IPS-NIHi7 (cell line): ENCODE measurements around the gene ARFIP1.

Experiments used
- DNase-seq: peaks from one replicate; pipeline ENCODE4 v3.0.0; 2012; ENCODE audit warnings: mixed read lengths; ENCODE audit errors: extremely low spot score

ARFIP1 gene

DNA sequence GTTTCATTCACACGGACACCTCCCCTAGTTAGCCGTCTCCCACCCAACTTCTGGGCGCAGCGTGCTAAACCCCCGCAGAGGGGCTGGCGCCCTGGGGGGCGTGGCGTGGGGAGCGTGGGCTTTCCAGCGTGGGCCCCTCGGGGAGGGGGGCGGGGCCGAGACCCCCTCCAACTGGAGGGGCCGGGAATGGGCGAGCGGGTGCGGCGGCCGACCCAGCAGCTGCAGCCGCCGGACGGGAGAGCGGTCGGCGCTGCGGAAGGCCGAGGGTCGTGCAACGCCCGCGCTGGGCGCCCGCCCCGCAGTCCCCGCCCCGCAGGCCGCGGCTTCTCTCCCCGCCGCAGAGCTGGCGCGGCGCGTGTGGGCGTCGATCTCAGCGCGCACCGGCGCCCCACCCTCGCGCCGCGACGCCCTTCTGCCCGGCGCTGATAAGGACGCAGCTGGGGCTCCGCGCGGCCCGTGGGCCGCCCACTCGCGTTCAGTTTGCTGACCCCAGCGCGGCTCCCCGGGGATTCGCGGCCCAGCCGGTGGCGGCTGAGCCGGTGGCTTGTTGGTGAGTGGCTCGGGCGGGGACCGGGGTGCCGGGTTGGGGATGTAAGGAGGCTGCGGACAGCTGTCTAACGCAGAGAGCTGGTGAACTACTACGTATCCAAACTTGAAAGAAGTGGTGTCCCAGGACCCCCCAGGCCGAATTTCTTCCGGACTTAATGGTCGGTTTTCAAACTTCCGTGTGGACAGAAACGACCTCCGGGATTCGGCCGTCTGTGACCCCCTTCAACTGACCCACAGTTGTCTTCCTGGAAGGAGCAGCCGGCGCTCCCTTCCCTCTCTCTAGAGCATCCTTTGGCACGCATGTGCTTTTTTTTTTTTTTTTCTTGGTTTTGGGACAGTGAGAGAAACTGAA, 157.8 kb downstream of the ARFIP1 start:
- peak; percentile 18 for DNase-seq

DNA sequence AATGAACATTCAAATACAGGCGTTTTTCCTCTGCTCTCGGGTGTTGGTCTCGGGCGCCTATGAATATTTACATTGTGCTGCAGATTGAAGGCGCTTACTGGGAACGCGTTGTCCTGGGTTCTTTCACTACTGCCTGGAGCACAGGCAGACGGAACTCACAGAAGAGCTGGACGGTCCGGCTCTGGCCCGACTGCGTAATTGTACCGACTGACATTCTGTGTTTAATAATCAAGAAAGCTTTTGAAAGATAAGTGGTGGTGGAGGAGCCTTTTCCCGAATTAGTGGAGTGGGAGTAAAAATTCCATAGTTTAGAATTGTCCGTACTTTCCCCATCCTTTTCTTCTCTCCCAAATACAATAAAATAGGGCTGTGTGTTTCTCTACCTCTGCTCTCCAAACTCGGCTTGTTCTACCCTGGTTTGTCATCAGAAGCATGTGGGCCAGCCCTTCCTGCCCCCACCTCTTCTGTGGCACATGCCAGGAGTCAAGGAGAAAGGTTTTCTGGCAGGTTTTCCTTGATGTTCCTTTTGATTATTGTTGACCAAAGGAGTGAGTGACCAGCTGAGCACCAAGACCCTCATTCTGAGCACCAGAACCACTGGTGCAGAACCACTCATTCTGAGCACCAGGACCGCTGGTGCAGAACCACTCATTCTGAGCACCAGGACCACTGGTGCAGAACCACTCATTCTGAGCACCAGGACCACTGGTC, 158.6 kb downstream of the ARFIP1 start:
- DNase-seq, result no peak

DNA sequence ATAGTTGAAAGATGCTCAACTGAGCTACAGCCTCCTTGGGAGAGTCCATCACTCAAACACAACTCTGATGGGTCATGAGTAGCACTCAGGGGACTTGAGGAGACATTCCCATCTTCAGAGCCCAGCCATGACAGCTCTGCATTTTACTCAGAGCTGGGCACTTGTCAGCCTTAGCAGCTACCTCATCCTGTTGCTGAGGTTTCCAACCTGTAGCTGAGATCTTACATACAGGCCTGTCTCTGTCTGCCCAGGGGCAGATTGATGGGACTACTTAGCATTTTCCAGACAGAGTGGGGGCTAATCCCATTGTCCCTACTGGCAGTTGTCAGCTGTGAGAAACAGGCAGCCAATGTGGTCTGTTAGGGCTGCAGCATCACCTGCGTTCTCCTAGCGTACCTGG, 159.9 kb downstream of the ARFIP1 start:
- DNase-seq, result no peak

DNA sequence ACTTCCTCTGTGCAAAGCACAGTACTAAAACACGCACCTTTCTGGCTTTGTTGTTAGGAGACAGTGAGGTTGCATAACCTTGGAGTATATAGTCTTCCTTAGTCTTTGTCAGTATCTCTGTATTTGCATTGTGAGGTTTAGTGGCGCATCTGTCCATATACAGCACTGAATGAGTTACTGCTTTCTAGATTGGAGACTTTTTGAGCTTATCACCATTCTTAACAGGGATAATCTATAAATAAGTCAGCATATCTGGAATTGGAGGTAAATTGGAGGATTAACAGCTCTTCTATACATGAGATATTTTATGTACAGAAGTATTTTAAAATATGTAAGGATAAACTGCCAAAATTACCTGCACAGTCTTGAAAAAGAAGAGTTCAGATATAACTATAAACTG, 160.7 kb downstream of the ARFIP1 start:
- no peak for DNase-seq

DNA sequence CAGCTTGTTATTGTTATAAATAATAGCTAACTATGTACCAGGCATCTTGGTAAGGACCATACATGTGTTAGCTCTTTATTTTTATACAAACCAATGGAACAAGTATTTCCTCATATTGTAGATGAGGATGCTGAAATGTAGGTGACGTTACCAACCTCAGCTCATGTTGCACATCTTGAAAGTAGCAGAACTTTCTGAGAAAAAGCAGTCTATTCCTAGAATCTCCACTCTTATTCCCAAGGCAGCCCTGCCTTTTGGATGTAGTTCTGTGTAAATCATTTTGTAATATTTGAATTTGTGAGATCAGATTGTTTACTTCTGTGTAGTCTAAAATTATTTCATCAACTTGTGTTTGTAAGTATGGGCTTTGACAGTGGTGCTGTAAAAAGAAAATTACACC, 161.7 kb downstream of the ARFIP1 start:
- DNase-seq, result no peak

DNA sequence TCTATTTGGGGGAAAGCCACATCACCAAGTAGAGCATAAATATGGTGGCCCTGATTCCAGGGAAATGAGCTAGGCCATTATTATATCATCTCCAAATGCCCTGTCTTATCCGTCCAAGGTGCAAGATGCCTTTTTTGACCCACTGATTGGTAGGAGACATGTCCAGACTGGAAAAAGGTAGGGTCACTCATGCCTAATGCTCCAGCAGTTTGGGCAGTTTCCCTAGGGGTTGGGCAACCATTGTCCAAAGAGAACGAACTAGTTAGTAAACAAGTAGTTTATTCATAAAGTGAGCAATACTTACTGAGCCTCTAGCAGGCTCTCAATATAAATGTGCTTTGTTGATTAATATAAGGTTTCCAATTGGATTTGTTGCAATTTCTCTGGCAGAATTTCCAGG, 162.6 kb downstream of the ARFIP1 start:
- DNase-seq, result no peak

DNA sequence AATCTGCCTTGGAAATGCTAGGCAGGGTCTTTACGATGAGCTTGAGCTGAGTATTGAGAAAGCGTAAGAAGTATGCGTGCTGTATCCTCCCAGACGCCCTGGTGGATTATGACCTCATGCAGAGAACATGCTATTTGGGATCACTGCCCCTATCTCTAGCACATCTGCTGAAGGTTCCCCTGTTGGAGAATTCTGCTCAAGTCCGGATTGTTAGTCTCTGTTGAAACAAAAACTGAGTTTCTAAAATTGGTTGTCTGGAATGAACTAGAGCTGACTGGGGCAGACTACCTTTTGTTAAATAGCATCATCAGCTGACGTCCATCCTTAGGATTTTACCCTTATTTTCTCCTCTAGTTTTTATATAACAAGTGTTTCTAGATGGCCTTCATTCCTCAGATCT, 163.9 kb downstream of the ARFIP1 start:
- DNase-seq, result no peak

DNA sequence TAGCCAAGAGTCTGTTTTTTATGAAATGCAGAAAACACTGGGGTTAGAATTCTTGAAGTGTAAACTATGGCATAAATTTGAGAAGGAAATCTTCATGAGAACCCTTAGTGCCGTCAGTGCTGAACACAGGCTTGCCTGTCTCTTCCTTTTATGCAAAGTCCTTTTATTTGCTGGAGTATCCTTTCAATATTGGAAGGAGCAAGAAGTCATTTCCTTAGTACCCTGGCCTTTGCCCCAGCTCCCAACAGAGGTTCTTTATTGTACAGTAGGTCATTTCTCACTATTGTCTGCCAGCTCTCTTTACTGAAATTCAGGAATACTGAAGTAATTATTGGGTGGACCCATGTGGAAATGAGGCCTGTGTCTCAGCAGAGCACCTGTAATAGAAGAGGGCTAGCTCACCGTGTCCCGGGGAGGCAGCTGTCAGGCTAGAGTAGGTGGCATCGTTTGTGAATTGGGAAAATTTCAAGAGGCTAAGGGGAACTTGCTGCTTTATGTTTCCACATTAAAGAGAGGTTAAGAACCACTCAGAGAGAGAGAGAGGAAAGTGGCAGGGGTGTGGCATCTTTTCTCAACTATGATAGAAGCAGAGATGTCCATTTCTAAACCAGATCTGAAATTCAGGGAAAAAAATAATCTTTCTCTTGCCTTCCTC, 165.0 kb downstream of the ARFIP1 start:
- no peak for DNase-seq

DNA sequence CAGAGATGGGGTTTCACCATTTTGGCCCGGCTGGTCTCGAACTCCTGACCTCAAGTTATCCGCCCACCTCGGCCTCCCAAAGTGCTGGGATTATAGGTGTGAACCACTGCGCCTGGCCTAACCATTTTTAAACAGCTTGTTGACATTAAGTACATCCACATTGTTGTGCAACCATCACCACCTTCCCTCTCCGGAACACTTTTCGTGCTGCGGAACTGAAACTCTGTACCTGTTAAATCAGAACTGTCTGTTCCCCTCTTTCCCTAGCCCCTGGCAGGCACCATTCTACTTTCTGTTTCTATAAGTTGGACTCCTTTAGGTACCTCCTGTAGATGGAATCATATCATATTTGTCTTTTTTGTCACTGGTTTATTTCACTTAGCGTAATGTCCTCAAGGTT, 165.9 kb downstream of the ARFIP1 start:
- DNase-seq, result no peak

DNA sequence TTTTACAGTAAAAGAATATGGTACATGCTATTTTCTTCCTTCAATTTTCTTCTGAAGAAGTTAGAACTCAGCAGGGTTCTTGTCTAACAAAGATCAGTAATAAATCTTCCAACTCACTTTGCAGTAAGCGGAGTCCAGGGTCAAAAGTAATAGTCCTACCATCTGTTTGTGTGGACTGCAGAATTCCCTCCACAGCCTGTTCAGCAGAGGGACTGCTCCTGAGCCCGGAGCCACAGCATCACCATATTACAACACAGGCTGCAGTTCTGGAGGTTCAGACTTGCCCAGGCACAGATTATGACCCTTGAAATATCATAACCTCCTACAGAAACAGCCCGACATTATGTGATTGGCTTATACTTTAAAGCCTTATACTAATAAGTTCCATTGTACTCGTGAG, 166.7 kb downstream of the ARFIP1 start:
- DNase-seq, result no peak

DNA sequence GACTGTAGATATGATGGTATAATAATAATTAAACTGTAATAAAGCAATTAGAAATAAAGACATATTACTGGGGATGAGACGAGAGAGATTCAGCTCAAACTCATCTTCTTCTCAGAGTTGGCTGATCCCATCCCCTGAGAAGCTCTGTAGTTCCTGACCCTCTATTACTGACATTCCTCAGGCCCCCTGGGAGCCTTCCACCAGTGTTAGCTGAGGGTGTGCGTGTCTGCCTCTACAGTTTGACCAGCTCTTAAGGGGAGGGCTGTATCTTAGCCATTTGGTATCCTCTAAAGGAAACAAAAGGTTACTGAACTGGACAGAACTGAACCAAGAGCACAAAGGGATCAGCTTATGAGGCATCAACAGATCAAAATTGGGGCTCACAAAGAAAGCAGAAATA, 167.6 kb downstream of the ARFIP1 start:
- DNase-seq, result no peak

DNA sequence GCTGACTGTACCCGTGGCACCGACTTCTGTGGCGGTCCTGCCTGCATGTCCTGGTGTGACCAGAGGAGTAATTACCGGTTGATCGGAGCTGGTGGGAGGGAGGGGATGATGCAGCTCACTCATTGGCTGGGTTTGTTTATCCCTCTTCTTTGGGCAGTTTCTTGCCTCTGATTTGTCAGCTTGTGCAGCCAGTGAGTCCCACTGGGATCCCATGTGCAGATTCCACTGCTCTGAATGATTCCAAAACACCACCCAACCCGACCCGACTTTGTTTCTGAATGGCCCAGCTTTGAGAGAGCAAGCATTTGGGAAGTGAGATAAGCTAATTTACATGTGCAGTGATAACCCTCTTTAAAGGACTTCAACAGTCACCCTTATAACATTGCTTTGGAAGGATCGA, 170.2 kb downstream of the ARFIP1 start:
- peak; percentile 38 for DNase-seq

DNA sequence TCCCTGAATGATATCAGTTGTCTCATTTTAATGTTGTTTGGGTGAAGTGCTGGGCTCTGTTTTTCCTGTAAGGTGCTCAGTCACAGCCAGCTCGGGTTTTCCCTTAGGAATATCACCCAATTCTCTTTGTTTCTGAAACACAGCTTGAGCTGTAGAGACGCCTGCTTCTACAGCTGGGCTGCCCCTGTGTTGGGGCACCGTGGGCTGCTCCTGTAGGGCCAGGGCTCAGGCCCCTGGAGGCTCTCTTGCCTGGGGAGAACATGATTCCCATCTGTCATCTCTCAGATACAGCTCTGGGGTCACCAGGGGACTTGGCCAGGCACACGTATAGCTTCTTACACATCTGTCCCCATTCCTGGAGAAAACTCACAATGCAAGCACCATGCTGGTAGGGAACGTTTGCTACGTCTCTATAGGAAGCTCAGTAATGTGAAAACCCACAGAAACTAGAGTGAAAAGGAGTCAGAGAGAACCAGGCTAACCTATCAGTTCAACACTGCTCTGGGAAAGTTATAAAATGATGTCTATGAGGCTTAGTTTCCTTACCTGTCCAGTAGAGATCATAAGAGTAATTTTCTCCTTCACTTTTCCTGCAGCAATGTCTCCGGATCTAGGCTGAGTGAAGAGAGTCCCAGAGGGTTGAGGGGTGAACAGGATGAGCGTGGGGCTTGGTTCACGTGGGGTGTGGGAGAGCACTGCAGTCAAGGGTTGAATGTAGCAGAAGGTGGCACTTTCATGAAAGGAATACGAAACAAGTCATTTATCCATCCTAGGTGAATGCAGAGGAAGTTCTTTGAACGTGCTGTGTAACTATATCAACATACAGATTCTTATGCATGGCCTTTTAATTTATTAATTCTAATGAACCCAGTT, 170.9 kb downstream of the ARFIP1 start:
- DNase-seq, result no peak

DNA sequence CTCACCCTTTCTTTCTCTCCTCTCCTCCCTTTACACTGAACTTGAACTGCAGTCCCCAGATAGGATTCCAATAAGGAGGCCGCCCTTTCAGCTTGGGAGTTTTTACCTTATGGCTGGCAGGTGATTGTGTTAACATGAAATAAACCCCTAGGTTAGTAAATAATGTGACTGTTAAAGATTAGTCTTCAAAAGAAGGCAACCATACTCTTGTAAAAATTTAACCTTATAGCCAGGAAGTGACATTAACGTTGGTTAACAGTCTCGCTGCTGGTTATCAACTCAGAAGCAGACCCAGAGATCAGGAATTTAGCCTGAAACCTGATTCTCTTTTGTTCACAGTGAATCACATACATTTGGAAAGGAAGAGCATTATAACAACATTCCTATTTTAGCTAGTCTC, 171.6 kb downstream of the ARFIP1 start:
- DNase-seq, result no peak

DNA sequence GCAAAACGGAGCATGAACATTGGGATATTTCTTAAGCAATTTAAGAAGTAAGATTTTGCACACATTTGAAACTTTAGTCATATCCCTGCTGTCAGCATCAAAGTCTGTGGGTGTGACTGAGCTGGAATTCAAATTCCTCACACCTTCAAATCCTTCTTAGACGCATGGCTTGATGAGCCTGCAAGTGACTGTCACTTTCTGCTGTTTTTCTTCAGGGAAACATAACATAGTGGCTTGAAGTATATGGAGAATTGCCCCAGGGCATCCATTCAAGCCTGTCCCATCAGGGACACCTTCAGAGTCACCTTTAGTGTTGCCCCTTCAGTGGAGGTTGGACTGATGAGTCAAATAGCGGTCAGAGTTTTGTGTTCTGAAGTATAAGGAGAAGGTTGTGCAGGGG, 173.8 kb downstream of the ARFIP1 start:
- no peak for DNase-seq

DNA sequence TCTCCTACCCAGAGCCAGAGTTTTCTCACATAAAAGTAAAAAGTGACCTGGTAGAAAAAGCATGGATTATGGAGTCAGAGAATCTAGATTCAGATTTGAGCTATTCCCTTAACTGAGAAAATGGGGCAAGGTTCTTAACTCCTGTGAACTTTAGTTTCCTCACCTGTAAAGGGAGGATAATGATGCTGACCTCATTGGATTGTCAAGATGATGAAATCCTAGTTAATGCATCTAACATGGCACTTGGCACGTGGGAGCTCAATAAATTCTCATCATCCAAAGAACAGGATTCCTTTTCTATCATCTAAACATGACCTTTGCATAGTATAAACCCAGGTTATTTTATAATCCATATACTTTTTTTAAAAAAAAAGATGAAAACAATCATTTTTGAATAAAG, 175.0 kb downstream of the ARFIP1 start:
- DNase-seq, result no peak

DNA sequence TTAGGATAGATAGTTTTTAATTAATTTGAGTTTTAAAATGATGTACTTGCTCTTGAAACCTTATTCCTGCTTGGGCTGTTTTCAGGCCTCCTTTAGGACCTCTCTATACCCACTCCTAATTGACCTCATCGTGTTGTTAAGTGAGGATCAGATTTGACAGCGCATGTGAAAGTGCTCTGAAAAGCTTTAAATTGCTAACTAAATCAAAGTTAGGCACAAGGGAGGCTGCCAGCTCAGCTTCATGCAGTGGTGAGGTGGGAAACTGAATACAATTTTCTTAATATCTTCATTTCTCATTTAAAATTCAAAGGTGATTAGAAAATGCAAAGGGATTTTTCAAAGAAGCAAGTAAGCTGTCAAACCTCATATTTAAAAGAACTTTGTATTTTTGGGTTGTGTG, 176.4 kb downstream of the ARFIP1 start:
- no peak for DNase-seq

DNA sequence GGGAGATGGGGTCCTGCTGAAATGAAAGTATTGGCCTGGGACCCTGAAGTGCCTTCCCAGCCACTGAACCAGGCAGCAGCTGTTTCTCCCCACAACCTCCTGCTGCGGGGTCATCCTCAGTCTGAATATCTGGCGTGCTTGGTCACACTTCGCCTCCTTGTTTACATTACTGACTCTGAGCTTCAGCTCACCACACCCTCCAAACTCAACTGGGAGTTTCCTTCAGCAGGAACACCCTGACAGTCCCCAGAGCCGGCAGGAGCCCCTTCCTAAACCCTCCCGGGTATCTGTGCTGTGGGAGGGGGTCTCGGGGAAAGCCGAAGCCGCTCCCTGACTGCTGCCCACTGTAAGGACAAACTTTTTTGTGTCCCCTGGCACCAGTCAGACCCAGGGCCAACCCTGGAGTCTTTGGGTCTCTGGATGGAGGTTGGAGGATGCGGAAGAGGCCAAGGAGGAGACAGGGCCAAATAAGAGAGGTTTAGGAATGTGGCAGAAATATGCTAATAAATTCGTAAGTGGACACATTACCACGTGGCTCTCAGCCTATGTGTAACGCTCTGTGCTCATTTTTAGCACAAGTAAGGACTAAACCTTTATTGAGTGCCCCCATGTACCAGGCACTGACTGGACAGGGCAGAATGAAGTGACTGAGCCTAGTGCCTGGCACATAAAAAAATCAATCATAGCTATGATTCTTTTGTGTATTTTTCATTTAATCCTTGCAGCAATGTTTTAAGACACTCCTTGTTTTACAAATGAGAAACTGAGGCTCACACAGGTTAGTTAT, 177.1 kb downstream of the ARFIP1 start:
- peak; percentile 48 for DNase-seq

DNA sequence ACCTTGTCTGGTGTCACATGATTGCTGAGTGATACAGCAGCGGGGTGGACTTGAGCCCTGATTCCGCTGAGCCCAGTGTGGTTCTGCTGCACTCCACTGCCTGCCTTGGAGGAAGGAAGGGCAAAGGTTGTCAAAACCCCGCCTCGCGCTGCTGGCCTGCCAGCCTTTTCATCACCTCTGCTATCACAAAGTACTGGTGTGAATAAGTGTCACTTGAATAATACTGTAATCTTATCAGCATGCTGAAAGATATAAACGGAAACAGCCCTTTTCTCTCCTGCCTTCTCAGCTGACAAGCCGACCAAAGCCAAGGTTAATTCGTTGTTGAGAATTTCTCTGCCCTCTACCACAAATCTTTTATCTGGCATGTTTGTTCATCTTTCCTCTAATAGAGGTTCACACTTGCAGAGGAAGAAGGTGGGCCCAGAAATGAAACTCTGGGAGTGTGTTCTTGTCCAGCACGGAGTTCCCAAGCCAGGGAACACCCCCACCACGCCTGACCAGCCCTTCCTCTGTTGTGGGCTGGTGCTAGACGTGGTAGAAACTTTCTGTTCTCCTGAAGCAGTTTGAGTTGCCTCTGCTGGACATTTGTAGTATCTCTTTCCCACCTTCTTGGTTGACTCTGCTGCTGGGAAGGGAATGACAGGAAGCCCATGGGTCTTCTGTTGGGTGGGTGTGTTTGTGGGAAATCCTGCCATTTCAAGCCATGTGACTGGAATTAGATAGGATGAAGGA, 177.8 kb downstream of the ARFIP1 start:
- DNase-seq, result peak; percentile 40

DNA sequence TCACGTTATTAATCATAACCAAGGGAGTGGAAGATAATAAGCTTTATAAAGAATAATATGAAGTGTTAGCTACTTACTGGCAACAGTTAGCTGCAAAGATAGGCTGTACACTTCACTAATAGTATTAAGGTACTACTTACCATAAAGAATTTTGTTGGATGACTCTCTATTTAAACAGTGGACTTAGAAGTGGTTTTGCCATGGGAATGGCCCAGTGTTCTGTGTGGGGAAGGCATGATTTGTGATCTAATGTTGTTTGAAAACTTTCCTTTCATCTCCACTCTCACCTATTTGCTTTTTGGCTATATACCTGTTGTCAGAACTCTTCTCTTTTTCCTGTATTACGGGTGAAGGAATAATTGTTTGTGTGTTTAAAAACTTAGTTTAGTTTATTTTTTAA, 179.3 kb downstream of the ARFIP1 start:
- DNase-seq, result no peak
